NB4 (cell line): ENCODE results near the gene DUSP22.

Experiments used
- DNase-seq: peaks from one replicate; pipeline ENCODE4 v3.0.0; 2010; ENCODE audit warnings: low read depth
- H3K4me3 ChIP-seq: one replicate; pipeline ENCODE4 v1.5.1; 2011; ENCODE audit warnings: mild to moderate bottlenecking, low read depth, low read length, moderate library complexity
- CTCF ChIP-seq: IDR thresholded peaks from one replicate; pipeline ENCODE4 v1.5.1; 2012; ENCODE audit warnings: low read depth, low read length
- MAX ChIP-seq: IDR thresholded peaks from 2 replicates; pipeline ENCODE4 v1.6.1; 2011; ENCODE audit warnings: low read depth, low read length
- MYC ChIP-seq: IDR thresholded peaks from 2 replicates; pipeline ENCODE4 v1.6.1; 2011; ENCODE audit warnings: low read depth, low read length
- POLR2A ChIP-seq: IDR thresholded peaks from 2 replicates; pipeline ENCODE4 v1.6.1; 2011; ENCODE audit warnings: mild to moderate bottlenecking; ENCODE audit not compliant: insufficient read length; ENCODE audit errors: extremely low read depth

The DUSP22 gene

GRCh38 chr6:398065-398464 lies 105.8 kb downstream of the DUSP22 start:
- TF ChIP-seq CTCF (no peak), MYC (no peak), MAX (no peak), POLR2A (no peak)
- DNase-seq: no peak
- H3K4me3 ChIP-seq: no peak overlapping the region

- no peak for DNase-seq
- no peak for TF ChIP-seq POLR2A
- TF ChIP-seq MYC: no peak
- TF ChIP-seq CTCF: no peak
- TF ChIP-seq MAX: no peak
- H3K4me3 ChIP-seq: no peak overlapping the region
These were observed 106.3 kb downstream of the DUSP22 start for GRCh38 chr6:398558-399078.

GRCh38 chr6:399785-400534 lies 107.7 kb downstream of the DUSP22 start:
- no peak overlapping the region for H3K4me3 ChIP-seq
- TF ChIP-seq POLR2A: no peak
- TF ChIP-seq MYC: no peak
- no peak for TF ChIP-seq MAX
- no peak for TF ChIP-seq CTCF
- DNase-seq: no peak

GRCh38 chr6:400815-401214 lies 108.5 kb downstream of the DUSP22 start:
- DNase-seq: no peak
- no peak overlapping the region for H3K4me3 ChIP-seq
- TF ChIP-seq MAX: no peak
- no peak for TF ChIP-seq CTCF
- no peak for TF ChIP-seq POLR2A
- no peak for TF ChIP-seq MYC
